NCI-H2227 (cell line): ENCODE measurements around the gene PGAP6.
"Not testable (repeated sequence)": the region's sequence is repeated elsewhere in the genome, so short reads cannot be mapped to it uniquely, and the experiment has no call there.

Experiments used
- DNase-seq: peaks from one replicate; lab custom pipeline; 2025; ENCODE audit not compliant: unreplicated experiment; lab: John Stamatoyannopoulos, UW

The PGAP6 gene

DNA sequence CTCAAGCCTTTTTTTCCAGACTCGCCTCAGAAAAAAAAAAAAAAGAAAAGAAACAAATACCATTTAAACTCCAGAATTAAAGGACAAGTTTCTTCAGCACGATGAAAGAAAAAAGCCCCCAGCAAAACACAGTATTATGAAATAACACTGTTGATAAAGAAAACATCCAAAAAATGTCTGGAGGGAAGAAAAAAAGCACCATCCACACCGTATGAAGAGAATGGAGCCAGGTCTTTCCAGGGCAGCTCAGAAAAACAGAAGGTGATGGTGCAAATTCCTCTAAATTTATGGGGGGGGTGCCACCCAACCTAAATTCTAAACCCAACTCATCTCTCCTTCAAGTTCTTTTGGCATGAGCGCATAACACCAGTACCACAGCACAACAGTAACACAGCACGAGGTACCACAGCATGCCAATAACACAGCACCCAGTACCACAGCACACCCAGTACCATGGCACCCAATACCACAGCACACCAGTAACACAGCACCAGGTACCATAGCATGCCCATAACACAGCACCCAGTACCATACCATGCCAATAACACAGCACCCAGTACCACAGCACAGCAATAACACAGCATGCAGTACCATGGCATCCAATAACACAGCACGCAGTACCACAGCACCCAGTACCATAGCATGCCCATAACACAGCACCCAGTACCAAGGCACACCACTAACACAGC is 48.2 kb downstream of the PGAP6 start:
- no peak for DNase-seq

DNA sequence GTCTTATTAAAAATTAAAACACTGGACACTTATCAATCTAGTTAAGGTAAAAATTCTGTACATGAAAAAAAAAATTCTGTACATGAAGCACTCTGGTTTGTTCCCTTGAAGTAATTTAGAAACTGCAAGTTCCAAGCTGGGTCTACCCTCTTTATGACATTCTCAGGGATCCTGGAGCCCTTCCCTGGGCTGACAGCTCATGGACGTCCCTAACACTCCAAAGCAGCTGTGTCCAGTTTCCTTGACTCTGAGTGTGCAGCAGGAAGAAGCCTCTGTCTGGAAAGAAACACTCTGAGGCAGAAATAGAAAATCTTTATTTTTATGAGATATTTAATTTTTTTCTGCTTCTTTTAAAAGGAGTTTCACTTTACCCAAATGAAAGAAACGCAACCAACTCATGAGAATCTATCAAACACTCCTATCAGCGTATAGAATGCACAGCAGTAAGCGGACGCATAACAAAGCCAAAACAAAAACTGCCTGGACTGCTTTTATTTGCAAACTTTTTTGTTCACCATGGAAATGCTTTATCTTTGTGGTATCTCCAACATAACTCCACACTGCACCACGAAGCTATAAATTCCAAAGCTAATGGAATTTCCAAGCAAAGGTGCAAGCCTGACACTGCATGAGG is 50.5 kb downstream of the PGAP6 start:
- DNase-seq, result not testable (repeated sequence)

DNA sequence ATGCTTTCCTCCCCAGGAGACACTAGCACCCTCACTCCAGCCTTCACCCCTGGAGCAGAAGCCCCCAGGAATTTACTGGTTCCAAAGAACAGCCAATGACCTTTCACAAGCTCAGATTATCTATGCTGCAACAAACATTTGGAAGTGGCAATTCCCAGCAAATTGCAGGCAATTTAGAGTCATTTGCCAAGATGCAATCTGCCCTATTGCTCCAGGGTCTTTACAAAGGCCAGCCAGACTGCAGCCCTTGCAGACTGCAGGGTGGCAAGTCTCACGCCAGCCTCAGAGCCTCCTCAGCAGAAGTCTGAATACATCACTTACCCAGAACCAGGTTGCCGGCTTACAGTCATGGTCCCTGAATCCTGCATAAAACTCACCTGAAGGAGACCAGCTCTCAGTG is 51.0 kb downstream of the PGAP6 start:
- peak; percentile 57 for DNase-seq

DNA sequence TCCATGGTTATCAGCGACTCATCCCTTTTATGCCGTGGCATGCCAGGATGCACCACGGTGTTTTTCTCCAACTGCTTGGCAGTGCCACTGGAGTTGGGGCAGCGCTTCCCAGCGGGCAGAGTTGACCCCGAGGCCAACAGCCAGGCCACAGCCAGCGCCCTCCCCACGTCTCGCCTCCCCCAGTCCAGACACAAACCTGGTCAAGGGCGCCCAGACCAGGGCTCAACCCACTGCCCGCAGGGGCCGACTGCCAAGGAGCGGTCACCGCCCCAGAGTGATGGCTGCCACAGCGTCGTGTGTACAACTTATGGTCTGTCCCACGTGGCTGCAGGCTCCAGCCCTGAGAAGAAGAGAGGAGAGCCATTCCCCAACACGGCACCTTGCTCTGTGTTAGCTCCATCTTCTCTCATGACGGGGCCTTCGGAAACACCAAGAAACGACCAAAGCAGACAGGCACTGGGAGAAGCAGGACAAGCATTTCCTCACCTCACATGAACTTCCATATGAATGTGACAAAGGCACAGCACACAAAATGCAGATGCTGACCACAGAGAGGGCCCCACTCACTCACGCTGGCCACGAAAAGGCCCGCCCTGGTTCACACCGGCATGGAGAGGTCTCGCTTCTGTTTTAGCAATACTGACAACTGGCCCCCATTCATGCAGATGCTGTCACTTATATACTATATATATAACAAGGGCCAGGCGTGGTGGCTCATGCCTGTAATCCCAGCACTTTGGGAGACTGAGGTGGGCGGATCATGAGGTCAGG is 56.2 kb downstream of the PGAP6 start:
- no peak for DNase-seq

DNA sequence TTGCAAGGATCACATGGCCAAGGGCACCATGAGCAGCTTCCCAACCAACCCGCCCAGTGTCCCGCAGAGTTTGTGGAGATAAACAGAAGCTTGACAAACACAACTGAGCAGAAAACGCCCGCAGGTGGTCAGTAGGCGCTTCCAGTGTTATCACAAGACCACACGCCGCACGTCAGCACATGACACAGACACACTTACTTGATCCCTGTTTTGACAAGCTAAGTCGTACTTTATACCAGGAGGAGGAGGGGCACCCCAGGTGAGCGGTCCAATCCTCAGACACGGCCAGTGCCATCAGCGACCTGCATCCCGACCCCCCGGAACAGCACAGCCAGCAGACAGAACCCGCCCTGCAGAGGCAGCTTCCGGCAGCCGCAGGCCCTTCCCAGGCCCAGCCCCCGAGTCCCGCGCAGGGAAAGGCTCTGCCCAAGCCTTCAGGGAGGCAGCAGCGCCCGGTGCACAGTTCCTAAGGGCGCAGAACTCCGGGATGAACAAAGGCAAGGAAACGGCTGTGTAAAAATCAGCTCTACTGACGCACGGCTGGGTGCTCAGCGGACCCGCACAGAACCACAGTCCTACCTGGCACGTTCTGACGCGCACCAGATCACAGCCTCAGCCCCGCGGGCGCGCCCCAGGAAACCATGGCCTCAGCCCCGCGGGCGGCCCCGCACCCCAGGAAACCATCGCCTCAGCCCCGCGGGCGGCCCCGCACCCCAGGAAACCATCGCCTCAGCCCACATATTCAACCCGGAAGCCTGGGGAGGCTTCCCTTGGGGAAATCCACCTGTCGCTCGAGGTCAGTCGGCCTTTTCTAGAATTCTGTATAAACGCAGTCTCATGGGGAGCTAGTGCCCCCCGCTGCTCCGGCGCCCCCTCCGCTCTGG is 57.1 kb downstream of the PGAP6 start:
- no peak for DNase-seq

DNA sequence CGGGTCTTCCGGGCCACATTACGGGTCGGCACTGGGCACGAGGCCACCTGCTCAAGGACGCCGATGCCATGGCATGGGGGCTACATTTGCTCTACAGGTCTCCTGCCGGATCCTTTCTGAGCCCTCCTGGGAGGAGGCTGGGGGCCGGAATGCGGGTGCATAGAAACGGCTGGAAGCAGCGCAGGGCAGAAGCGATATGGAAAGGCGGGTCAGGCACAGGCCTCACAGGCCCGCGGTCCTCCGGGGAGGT is 57.7 kb downstream of the PGAP6 start:
- no peak for DNase-seq

DNA sequence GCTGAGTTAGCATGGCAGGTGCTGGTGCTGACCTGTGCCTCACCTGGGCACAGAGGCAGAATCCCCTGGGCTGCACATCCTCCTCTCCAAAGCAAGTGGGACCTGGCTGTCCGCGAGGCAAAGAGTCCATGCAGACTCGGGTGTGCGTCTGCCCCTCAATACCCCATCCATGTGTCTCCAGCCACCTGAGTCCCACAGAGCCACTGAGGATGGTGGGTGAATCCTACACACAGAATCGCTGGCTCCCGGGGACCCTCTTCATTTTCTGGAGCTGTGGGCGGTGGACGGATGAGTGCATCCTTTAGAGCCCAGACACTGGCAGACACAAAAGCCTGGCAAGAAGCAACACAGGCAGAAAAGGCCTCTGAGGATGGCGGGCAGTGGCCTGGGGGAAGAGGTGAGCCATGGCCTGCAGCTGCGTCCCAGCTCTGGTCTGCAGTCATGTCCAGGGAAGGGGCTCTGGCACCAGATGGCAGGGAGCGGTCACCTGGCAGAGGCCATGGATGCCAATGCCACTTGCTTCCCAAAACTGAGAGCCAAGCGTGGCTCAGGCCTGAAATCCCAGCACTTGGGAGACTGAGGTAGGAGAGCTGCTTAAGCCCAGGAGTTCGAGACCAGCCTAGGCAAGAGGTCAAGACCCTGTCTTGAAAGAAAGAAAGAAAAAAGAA is 59.2 kb downstream of the PGAP6 start:
- no peak for DNase-seq

DNA sequence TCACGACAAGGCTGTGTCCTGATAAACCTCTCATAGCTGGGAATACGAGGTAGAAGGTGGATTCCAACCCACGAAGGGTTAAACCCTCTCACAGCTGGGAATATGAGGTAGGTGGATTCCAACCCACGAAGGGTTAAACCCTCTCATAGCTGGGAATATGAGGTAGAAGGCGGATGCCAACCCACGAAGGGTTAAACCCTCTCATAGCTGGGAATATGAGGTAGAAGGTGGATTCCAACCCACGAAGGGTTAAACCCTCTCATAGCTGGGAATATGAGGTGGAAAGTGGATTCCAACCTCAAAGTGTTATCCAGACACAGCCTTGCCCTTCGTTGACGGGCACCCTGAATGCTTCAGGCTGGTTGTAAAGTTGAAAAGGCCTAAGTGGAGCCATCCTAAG is 60.2 kb downstream of the PGAP6 start:
- DNase-seq, result no peak
